ENCODE results near the gene C2CD4D.

DNA sequence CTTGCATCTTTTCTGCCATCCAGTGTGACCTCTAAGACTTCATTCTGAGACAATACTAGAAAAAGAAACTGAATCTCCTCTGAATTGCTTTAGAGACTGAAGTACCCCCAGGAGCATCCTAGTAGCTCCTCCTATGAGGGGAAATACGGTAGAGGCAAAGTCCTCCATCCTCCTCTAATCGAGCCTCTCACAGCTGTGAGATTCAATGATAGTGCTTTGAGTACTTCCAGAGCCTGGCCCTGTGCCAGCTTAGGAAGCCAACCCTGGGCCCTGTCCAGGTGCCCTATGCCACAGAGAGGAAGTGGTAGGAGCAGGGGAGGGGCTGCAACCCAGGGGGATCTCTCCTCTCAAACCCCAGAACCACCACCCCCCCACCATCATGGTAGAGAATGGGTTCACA, 18.7 kb downstream of the C2CD4D start:
- TF ChIP-seq YY1 (IDR thresholded peaks at IDR 0.05; ENCODE audit: insufficient read depth, insufficient read length) (no peak), ZNF274 (IDR thresholded peaks at IDR 0.05; ENCODE audit: low read depth, low read length) (no peak), SUZ12 (IDR thresholded peaks at IDR 0.05; ENCODE audit: extremely low read depth, insufficient read depth, insufficient read length) (no peak)
